Lower leg skin (tissue), 4 donors: ENCODE measurements around the gene ZNF444. TPM values are rescaled to one million over a fixed set of nuclear protein-coding genes. Genes with fewer than 3 reads are reported as not detected.

Source experiments
- DNase-seq, 2 donors: peaks; one replicate each; pipeline ENCODE4 v3.0.0-alpha.2; 2019; ENCODE audit warnings: low spot score in 2 of 2
- H3K4me3 ChIP-seq: fragments of 200-600 bp; sonication (generic); 2 replicates; pipeline ENCODE4 v1.5.1; 2017; ENCODE audit warnings: mild to moderate bottlenecking, low read depth; ENCODE audit not compliant: poor library complexity, severe bottlenecking
- CTCF ChIP-seq, 3 donors: fragments of 450-650 bp; IDR thresholded peaks; one replicate each; pipeline ENCODE4 v1.5.1; 2016; ENCODE audit warnings: antibody characterized with exemption in 3 of 3, mild to moderate bottlenecking in 3 of 3, moderate library complexity in 2 of 3
- POLR2A ChIP-seq, 2 donors: fragments of 450-650 bp; IDR thresholded peaks; one replicate each; pipeline ENCODE4 v1.6.1; 2016 to 2017; ENCODE audit warnings: antibody characterized with exemption in 2 of 2, mild to moderate bottlenecking in 1 of 2, moderate library complexity in 1 of 2
- WGBS, 2 donors: methylation state at CpG; one replicate each; pipeline ENCODE4 v1.1.5; 2018; 5-methylcytosine and 5-hydroxymethylcytosine counted together
- intact Hi-C: fragments of 100-400 bp; cut with DNase I; formaldehyde crosslinking; loops from one replicate; pipeline ENCODE4 v1.15.0; 2023; ENCODE audit warnings: low total_unique reads
- total RNA-seq, 4 donors: library from RNA; depleted of rRNA; stranded (reverse); fragments of >200 nt; gene quantifications; one replicate each; pipeline ENCODE4 v1.1.0, GENCODE V29; 2016

Gene ZNF444
- total RNA-seq, 4 donors from 2014 or later, result 22.1 to 39.5 (median 30.6) TPM

- TF ChIP-seq POLR2A (IDR thresholded peaks at IDR 0.05) (no peak), CTCF (IDR thresholded peaks at IDR 0.05) (no peak)
- intact Hi-C loops, result no loop called here
- DNase-seq, result no peak
- H3K4me3 ChIP-seq, result no peak overlapping the region
- WGBS, 2 donors, result 82 to 95% methylated on average over 2 of the region's 2 CpGs
Measured at GRCh38 chr19:56152644-56153043, 11.6 kb downstream of the ZNF444 start.

- 59 to 61% methylated on average over 6 of the region's 6 CpGs for WGBS, 2 donors
- intact Hi-C loops, result no loop called here
- no peak for DNase-seq
- no peak for TF ChIP-seq POLR2A (IDR thresholded peaks at IDR 0.05)
- no peak for TF ChIP-seq CTCF (IDR thresholded peaks at IDR 0.05)
- H3K4me3 ChIP-seq, result no peak overlapping the region
Measured at GRCh38 chr19:56153507-56153906, 12.4 kb downstream of the ZNF444 start.

GRCh38 chr19:56155124-56155687 lies 14.1 kb downstream of the ZNF444 start:
- intact Hi-C loops, result no loop called here
- DNase-seq, result no peak
- TF ChIP-seq CTCF (IDR thresholded peaks at IDR 0.05) (no peak), POLR2A (IDR thresholded peaks at IDR 0.05) (no peak)
- 68% methylated on average over 14 to 15 of the region's 17 CpGs for WGBS, 2 donors
- no peak overlapping the region for H3K4me3 ChIP-seq

- H3K4me3 ChIP-seq, result no peak overlapping the region
- no peak for DNase-seq
- intact Hi-C loops, result no loop called here
- TF ChIP-seq CTCF (IDR thresholded peaks at IDR 0.05), result no peak
- TF ChIP-seq POLR2A (IDR thresholded peaks at IDR 0.05), result no peak
- 37 to 63% methylated on average over 10 to 11 of the region's 11 CpGs for WGBS, 2 donors
Measured at GRCh38 chr19:56156768-56157167, 15.7 kb downstream of the ZNF444 start.

GRCh38 chr19:56158170-56158757 lies 17.2 kb downstream of the ZNF444 start:
- no peak for DNase-seq
- intact Hi-C loops, result no loop called here
- 93 to 97% methylated on average over 16 of the region's 16 CpGs for WGBS, 2 donors
- no peak for TF ChIP-seq CTCF (IDR thresholded peaks at IDR 0.05)
- no peak for TF ChIP-seq POLR2A (IDR thresholded peaks at IDR 0.05)
- no peak overlapping the region for H3K4me3 ChIP-seq
